OCI-LY7 (cell line): ENCODE results near the gene LRCOL1. TPM values are rescaled to one million over a fixed set of nuclear protein-coding genes. Genes with fewer than 3 reads are reported as not detected.

ENCODE experiments used
- BruUV-seq: library from RNA; stranded (reverse); fragments of 400-500 nt; replicated peaks from 2 replicates; lab custom pipeline; 2021; lab: Mats Ljungman, UMichigan
- CTCF ChIA-PET: fragments of 300-600 bp; sonication (Branson Sonifier 250); formaldehyde crosslinking; loops from one replicate; lab custom pipeline; 2022; ENCODE audit warnings: antibody characterized with exemption; ENCODE audit not compliant: unreplicated experiment; lab: Charles Lee
- POLR2A ChIA-PET: fragments of 300-600 bp; sonication (Branson Sonifier 250); formaldehyde crosslinking; loops from one replicate; lab custom pipeline; 2022; ENCODE audit warnings: antibody characterized with exemption; lab: Charles Lee
- DNase-seq: peaks from one replicate; pipeline ENCODE4 v3.0.0-alpha.2; 2015; ENCODE audit warnings: low spot score
- H2AFZ ChIP-seq: fragments of 200-600 bp; sonication (generic), shearing (Covaris generic); 2 replicates; pipeline ENCODE4 v1.6.1; 2014; ENCODE audit warnings: mild to moderate bottlenecking, antibody characterized with exemption, low read length, moderate library complexity
- H3K27ac ChIP-seq: fragments of 200-600 bp; sonication (generic); 2 replicates; pipeline ENCODE4 v1.5.1; 2014; ENCODE audit warnings: mixed run types, low read depth, mild to moderate bottlenecking, moderate library complexity, low read length, inconsistent platforms; ENCODE audit not compliant: poor library complexity, severe bottlenecking
- H3K36me3 ChIP-seq: fragments of 200-600 bp; sonication (generic); 2 replicates; pipeline ENCODE4 v1.6.1; 2014; ENCODE audit warnings: mild to moderate bottlenecking, antibody characterized with exemption, low read length, moderate library complexity, mixed read lengths; ENCODE audit not compliant: insufficient read depth
- H3K4me1 ChIP-seq: fragments of 200-600 bp; sonication (generic); 2 replicates; pipeline ENCODE4 v1.5.1; 2014; ENCODE audit warnings: mild to moderate bottlenecking, low read length; ENCODE audit not compliant: insufficient read depth, poor library complexity, severe bottlenecking
- H3K4me2 ChIP-seq: fragments of 200-600 bp; sonication (generic); 2 replicates; pipeline ENCODE4 v1.6.1; 2014; ENCODE audit warnings: mild to moderate bottlenecking, low read length
- H3K4me3 ChIP-seq: fragments of 200-600 bp; sonication (generic); 2 replicates; pipeline ENCODE4 v1.5.1; 2014; ENCODE audit warnings: mild to moderate bottlenecking, low read depth, low read length; ENCODE audit not compliant: poor library complexity, severe bottlenecking
- H3K79me2 ChIP-seq: fragments of 200-600 bp; sonication (generic); 2 replicates; pipeline ENCODE4 v1.6.1; 2016; ENCODE audit warnings: low read depth, mild to moderate bottlenecking, low read length, moderate library complexity, mixed read lengths; ENCODE audit not compliant: insufficient read depth
- H3K9me2 ChIP-seq: fragments of 200-600 bp; sonication (generic); 2 replicates; pipeline ENCODE4 v1.6.1; 2016; ENCODE audit warnings: mild to moderate bottlenecking, low read length, mixed read lengths; ENCODE audit not compliant: insufficient read depth
- H3K9me3 ChIP-seq: fragments of 200-600 bp; sonication (generic); 2 replicates; pipeline ENCODE4 v1.6.1; 2014; ENCODE audit warnings: mild to moderate bottlenecking, mixed run types, low read length, mixed read lengths
- H4K20me1 ChIP-seq: fragments of 200-600 bp; sonication (generic); 2 replicates; pipeline ENCODE4 v1.6.1; 2014; ENCODE audit warnings: mild to moderate bottlenecking, antibody characterized with exemption, low read length, moderate library complexity, mixed read lengths; ENCODE audit not compliant: insufficient read depth
- EZH2phosphoT487 ChIP-seq: fragments of 200-600 bp; sonication (generic); IDR thresholded peaks from 2 replicates; pipeline ENCODE4 v1.6.1; 2018; ENCODE audit warnings: low read depth, borderline replicate concordance, mild to moderate bottlenecking, mixed run types, antibody characterized with exemption, low read length, moderate library complexity, mixed read lengths
- intact Hi-C: fragments of 100-400 bp; cut with micrococcal nuclease; formaldehyde crosslinking; loops from one replicate; pipeline ENCODE4 v1.10.0; 2022; ENCODE audit not compliant: unreplicated experiment
- total RNA-seq, 2 experiments: library from RNA; depleted of rRNA in 1 of 2; stranded (reverse); fragments of >200 nt in 1 of 2; shearing (Covaris generic) in 1 of 2; gene quantifications; 2 replicates each; pipeline ENCODE4 v1.2.3, GENCODE V29; 2014 to 2022
- TF ChIP-seq, protein P1 (sequence below): fragments of 200-600 bp; sonication (generic); conservative IDR thresholded peaks from 2 replicates; pipeline ENCODE4 v1.5.1; 2014; ENCODE audit warnings: mild to moderate bottlenecking, antibody characterized with exemption, low read length, moderate library complexity, mixed read lengths

The LRCOL1 gene
- total RNA-seq, 2 experiments from 2014 or later = not detected

DNA sequence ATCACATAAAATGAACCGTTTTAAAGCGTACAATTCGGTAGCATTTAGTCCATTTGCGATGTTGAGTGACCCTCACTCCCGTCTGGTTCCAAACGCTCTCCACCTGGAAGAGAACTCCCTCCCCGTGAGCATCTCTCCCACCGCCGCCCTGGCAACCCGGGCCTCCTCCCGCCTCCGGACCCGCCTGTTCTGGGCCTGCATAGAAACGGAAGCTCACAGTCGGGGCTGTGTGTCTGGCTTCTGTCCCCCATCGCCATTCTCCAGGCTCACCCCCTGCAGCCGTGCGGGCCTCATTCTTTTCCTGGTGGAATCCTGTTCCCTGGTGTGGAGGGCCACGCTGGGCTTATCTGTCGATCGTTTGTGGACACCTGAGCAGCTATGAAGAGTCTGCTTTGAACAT lies 17.3 kb downstream of the LRCOL1 start:
- no peaks in the 10 kb centered on the region for H3K79me2 ChIP-seq
- H3K9me2 ChIP-seq = no peaks in the 10 kb centered on the region
- ChIA-PET CTCF (no interaction called here), POLR2A (interaction anchor here (0.8 kb wide), 1 partner anchor 173 kb away, joined by 4 read pairs; no protein-coding TSS in a partner anchor)
- H3K4me1 ChIP-seq = peaks cover 3% of the 10 kb centered on the region
- H2AFZ ChIP-seq = no peak overlapping the region
- H3K9me3 ChIP-seq = no peaks in the 10 kb centered on the region
- no peaks in the 10 kb centered on the region for H4K20me1 ChIP-seq
- H3K4me3 ChIP-seq = no peak overlapping the region
- TF ChIP-seq EZH2phosphoT487 = no peak
- TF ChIP-seq, protein P1, sequence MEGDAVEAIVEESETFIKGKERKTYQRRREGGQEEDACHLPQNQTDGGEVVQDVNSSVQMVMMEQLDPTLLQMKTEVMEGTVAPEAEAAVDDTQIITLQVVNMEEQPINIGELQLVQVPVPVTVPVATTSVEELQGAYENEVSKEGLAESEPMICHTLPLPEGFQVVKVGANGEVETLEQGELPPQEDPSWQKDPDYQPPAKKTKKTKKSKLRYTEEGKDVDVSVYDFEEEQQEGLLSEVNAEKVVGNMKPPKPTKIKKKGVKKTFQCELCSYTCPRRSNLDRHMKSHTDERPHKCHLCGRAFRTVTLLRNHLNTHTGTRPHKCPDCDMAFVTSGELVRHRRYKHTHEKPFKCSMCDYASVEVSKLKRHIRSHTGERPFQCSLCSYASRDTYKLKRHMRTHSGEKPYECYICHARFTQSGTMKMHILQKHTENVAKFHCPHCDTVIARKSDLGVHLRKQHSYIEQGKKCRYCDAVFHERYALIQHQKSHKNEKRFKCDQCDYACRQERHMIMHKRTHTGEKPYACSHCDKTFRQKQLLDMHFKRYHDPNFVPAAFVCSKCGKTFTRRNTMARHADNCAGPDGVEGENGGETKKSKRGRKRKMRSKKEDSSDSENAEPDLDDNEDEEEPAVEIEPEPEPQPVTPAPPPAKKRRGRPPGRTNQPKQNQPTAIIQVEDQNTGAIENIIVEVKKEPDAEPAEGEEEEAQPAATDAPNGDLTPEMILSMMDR = no peak
- no peak overlapping the region for H3K4me2 ChIP-seq
- H3K36me3 ChIP-seq = no peaks in the 10 kb centered on the region
- H3K27ac ChIP-seq = no peak overlapping the region
- intact Hi-C loops = no loop called here
- DNase-seq = no peak
- BruUV-seq = no TSS peak

DNA sequence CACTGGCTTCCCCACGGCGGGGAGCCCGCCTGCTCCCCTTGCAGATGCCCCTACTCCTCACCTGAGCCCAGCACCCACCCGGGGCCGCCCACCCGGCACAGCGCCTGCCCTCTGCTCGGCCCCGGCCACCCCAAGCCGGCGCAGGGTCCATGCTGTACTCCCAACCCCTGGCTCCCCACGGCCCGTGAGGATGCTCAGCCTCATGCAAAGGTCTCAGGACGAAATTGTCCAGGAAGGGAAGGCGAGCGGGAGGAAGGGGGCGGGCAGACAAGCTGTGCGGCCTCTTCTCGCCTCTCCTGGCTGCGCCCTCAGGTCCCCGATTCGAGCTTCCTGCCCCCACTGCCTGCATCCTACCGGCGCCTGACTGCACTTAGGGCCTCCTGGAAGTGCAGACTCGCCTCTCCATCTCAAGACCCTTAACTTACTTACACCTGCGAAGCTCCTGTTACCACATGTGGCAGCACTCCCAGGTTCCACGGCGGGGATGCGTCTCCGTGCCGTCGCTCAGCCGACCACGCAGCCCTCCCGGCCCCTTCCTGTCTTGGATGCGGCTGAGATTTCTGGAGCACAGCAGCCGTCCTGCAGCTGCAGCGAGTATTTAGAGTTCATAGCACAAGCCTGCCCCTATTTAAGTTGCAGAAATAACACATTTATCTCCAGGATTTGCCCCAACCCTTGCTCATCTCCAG lies 18.0 kb downstream of the LRCOL1 start:
- Histone ChIP-seq H3K9me3 (no peaks in the 10 kb centered on the region), H3K4me1 (peaks cover 3% of the 10 kb centered on the region), H3K27ac (no peak overlapping the region), H4K20me1 (no peaks in the 10 kb centered on the region), H3K4me2 (no peak overlapping the region), H3K4me3 (no peak overlapping the region), H3K79me2 (no peaks in the 10 kb centered on the region), H2AFZ (no peak overlapping the region), H3K36me3 (no peaks in the 10 kb centered on the region), H3K9me2 (no peaks in the 10 kb centered on the region)
- intact Hi-C loops = no loop called here
- CTCF ChIA-PET = no interaction called here
- POLR2A ChIA-PET = interaction anchor here (0.6 to 0.8 kb wide), 2 partner anchors 108 to 173 kb away, joined by 4 read pairs; no protein-coding TSS in a partner anchor
- no TSS peak for BruUV-seq
- no peak for DNase-seq
- TF ChIP-seq, protein P1 = no peak
- no peak for TF ChIP-seq EZH2phosphoT487
